ENCODE data around the gene ATAD2B. TPM values are rescaled to one million over a fixed set of nuclear protein-coding genes. Genes with fewer than 3 reads are reported as not detected.

The ATAD2B gene
- total and polyA plus RNA-seq, 2 of the 4 experiments (the other 2 are of a cell fraction), result 1.5 to 5.0 TPM

DNA sequence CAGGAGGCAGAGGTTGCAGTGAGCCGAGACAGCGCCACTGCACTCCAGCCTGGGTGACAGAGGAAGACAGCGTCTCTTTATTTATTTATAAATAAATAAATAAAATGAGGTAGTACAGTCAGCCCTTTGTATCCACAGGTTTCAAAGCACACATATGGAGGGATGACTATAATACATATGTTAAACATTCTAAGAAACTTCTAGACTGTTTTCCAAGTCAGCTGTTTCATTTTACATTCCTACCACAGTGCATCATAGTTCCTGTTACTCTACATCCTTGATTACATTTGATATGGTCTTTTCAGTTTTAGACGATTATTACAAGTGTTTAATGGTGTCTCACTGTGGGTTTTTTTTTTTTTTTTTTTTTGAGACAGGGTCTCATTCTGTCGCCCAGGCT is 157.6 kb downstream of the ATAD2B start:
- no peak overlapping the region for H3K56ac ChIP-seq (ENCODE audit: extremely low read depth, insufficient read depth, low read length)
- H3K36me3 ChIP-seq (ENCODE audit: control insufficient read depth, insufficient read depth, low read length), result peaks cover 9% of the 10 kb centered on the region
- POLR2A ChIA-PET (ENCODE audit: unreplicated experiment), result no interaction called here
- dilution Hi-C loops (cut with HindIII; ENCODE audit: low sequenced_read_pairs, unreplicated experiment), result no loop called here
- H3K9me3 ChIP-seq (ENCODE audit: control insufficient read depth, insufficient read depth, low read length), result no peaks in the 10 kb centered on the region
- H3K4me2 ChIP-seq (ENCODE audit: low read depth, low read length), result no peak overlapping the region
- in situ Hi-C loops (cut with MboI; ENCODE audit: low sequenced_read_pairs), result loop anchor here (25.0 kb wide), 1 partner anchor 382 kb away; the partner anchor contains the start of gene KLHL29
- H4K8ac ChIP-seq (ENCODE audit: low read depth in 2 of 2, low read length in 2 of 2), result no peak overlapping the region
- no peak overlapping the region for H3K9ac ChIP-seq (ENCODE audit: low read depth, low read length)
- no peaks in the 10 kb centered on the region for H3K27me3 ChIP-seq (ENCODE audit: control insufficient read depth, insufficient read depth, low read length)
- H2BK120ac ChIP-seq (ENCODE audit: low read depth, low read length), result no peak overlapping the region
- CTCF ChIA-PET, result no interaction called here
- H2AK5ac ChIP-seq (ENCODE audit: low read depth, low read length), result no peak overlapping the region
- no peak for TF ChIP-seq RCOR1 (IDR thresholded peaks at IDR 0.05; ENCODE audit: insufficient replicate concordance, low read length)
- TF ChIP-seq, protein P1, sequence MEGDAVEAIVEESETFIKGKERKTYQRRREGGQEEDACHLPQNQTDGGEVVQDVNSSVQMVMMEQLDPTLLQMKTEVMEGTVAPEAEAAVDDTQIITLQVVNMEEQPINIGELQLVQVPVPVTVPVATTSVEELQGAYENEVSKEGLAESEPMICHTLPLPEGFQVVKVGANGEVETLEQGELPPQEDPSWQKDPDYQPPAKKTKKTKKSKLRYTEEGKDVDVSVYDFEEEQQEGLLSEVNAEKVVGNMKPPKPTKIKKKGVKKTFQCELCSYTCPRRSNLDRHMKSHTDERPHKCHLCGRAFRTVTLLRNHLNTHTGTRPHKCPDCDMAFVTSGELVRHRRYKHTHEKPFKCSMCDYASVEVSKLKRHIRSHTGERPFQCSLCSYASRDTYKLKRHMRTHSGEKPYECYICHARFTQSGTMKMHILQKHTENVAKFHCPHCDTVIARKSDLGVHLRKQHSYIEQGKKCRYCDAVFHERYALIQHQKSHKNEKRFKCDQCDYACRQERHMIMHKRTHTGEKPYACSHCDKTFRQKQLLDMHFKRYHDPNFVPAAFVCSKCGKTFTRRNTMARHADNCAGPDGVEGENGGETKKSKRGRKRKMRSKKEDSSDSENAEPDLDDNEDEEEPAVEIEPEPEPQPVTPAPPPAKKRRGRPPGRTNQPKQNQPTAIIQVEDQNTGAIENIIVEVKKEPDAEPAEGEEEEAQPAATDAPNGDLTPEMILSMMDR (conservative IDR thresholded peaks at IDR 0.05; ENCODE audit: low read depth, low read length), result no peak
- no peak for TF ChIP-seq SMC3 (IDR thresholded peaks at IDR 0.05; ENCODE audit: low read depth, low read length)
- no peak for TF ChIP-seq MXI1 (IDR thresholded peaks at IDR 0.05; ENCODE audit: borderline replicate concordance, low read depth, low read length)
- TF ChIP-seq FOS (IDR thresholded peaks at IDR 0.05; ENCODE audit: low read depth, low read length), result no peak
- TF ChIP-seq CEBPB (IDR thresholded peaks at IDR 0.05; ENCODE audit: low read depth, low read length), result no peak
- no peak for TF ChIP-seq NFE2L2 (IDR thresholded peaks at IDR 0.05; ENCODE audit: low read depth, low read length)
- TF ChIP-seq BHLHE40 (IDR thresholded peaks at IDR 0.05; ENCODE audit: low read depth, low read length), result no peak
- TF ChIP-seq MAFK (IDR thresholded peaks at IDR 0.05; ENCODE audit: low read depth, low read length), result no peak
- no peak for TF ChIP-seq POLR2A (IDR thresholded peaks at IDR 0.05; ENCODE audit: low read depth, low read length)
- no peak for TF ChIP-seq RAD21 (IDR thresholded peaks at IDR 0.05; ENCODE audit: low read length)
- no peak for TF ChIP-seq CHD1 (IDR thresholded peaks at IDR 0.05; ENCODE audit: low read depth, low read length)
- no peak for TF ChIP-seq MAZ (IDR thresholded peaks at IDR 0.05; ENCODE audit: borderline replicate concordance, low read depth, low read length)
- TF ChIP-seq, protein P2, sequence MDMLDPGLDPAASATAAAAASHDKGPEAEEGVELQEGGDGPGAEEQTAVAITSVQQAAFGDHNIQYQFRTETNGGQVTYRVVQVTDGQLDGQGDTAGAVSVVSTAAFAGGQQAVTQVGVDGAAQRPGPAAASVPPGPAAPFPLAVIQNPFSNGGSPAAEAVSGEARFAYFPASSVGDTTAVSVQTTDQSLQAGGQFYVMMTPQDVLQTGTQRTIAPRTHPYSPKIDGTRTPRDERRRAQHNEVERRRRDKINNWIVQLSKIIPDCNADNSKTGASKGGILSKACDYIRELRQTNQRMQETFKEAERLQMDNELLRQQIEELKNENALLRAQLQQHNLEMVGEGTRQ (IDR thresholded peaks at IDR 0.05; ENCODE audit: low read depth, low read length), result no peak
- no peak for TF ChIP-seq RFX5 (IDR thresholded peaks at IDR 0.05; ENCODE audit: low read depth, low read length)
- TF ChIP-seq, protein P3, sequence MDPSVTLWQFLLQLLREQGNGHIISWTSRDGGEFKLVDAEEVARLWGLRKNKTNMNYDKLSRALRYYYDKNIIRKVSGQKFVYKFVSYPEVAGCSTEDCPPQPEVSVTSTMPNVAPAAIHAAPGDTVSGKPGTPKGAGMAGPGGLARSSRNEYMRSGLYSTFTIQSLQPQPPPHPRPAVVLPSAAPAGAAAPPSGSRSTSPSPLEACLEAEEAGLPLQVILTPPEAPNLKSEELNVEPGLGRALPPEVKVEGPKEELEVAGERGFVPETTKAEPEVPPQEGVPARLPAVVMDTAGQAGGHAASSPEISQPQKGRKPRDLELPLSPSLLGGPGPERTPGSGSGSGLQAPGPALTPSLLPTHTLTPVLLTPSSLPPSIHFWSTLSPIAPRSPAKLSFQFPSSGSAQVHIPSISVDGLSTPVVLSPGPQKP (IDR thresholded peaks at IDR 0.05; ENCODE audit: borderline replicate concordance, low read depth, low read length), result no peak
- H4K20me1 ChIP-seq (ENCODE audit: insufficient read depth, low read length), result no peaks in the 10 kb centered on the region
- no peak overlapping the region for H3K18ac ChIP-seq (ENCODE audit: low read depth, low read length)
- H2AFZ ChIP-seq (replicated peaks; ENCODE audit: low read length, poor library complexity), result no peak overlapping the region
- no peak overlapping the region for H2AK9ac ChIP-seq (replicated peaks; ENCODE audit: low read depth, low read length, poor library complexity)
- no peaks in the 10 kb centered on the region; a peak in 1 of 4 replicates for H3K79me1 ChIP-seq (ENCODE audit: low read depth in 1 of 2, low read length in 2 of 2)
- no peak overlapping the region for H4K5ac ChIP-seq (ENCODE audit: low read depth, low read length)
- DNase-seq, result peak; percentile 75
- intact Hi-C loops (cut with micrococcal nuclease), result no loop called here
- no peak overlapping the region for H3K14ac ChIP-seq (replicated peaks; ENCODE audit: low read depth, low read length)
- no TSS peak for BruUV-seq (replicated peaks)
- H3K9me1 ChIP-seq (ENCODE audit: insufficient read depth, low read length), result peaks cover 4% of the 10 kb centered on the region; the same call in 1 of the 2 replicates
- peaks cover 2% of the 10 kb centered on the region; the same call in 1 of the 2 replicates for H3K4me1 ChIP-seq (ENCODE audit: control insufficient read depth, insufficient read depth, low read length)
- H4K91ac ChIP-seq (ENCODE audit: insufficient read depth, low read depth, low read length), result no peak overlapping the region
- no peak overlapping the region for H2BK5ac ChIP-seq (ENCODE audit: low read depth, low read length, poor library complexity, severe bottlenecking)
- H2BK20ac ChIP-seq (ENCODE audit: low read depth, low read length), result no peak overlapping the region
- WGBS, 2 experiments (ENCODE audit: extremely low coverage in 2 of 2, insufficient read length in 1 of 2), result no CpG with 5 or more reads among the region's 5 CpGs
- H3K27ac ChIP-seq (ENCODE audit: insufficient read depth, low read length), result no peak overlapping the region
- H3K4me3 ChIP-seq (ENCODE audit: insufficient read depth, low read depth, low read length), result no peak overlapping the region
- no peak overlapping the region for H2BK15ac ChIP-seq (ENCODE audit: low read depth, low read length)
- no peak overlapping the region for H3K4ac ChIP-seq (ENCODE audit: low read depth, low read length)
- H3K23ac ChIP-seq (ENCODE audit: low read depth, low read length), result no peak overlapping the region
- ATAC-seq (ENCODE audit: low read depth), result peak; percentile 71
